GM12878 (cell line): ENCODE measurements around the gene EBI3. TPM values are rescaled to one million over a fixed set of nuclear protein-coding genes. Genes with fewer than 3 reads are reported as not detected.
A peak's percentile ranks its signal among the peaks of the same experiment; 100 is the strongest.

Experiments
- ATAC-seq: fragments of 200-7000 bp; cut with Tn5 transposase; 3 replicates; pipeline ENCODE4 v1.9.1; 2020; ENCODE audit warnings: mild to moderate bottlenecking, moderate library complexity
- BruUV-seq: library from RNA; stranded (reverse); fragments of 400-500 nt; replicated peaks from 2 replicates; lab custom pipeline; 2021; lab: Mats Ljungman, UMichigan
- CTCF ChIA-PET: fragments of 300-600 bp; sonication (Branson Sonifier 250); formaldehyde crosslinking; extraction: SDS; loops from one replicate; lab custom pipeline; 2021; ENCODE audit warnings: inconsistent platforms; lab: Yijun Ruan, JAX
- POLR2A ChIA-PET: fragments of 350-600 bp; formaldehyde crosslinking; extraction: SDS; loops from one replicate; lab custom pipeline; 2021; ENCODE audit warnings: inconsistent platforms; lab: Charles Lee
- RAD21 ChIA-PET: fragments of 300-600 bp; sonication (Branson Sonifier 250); formaldehyde crosslinking; loops from one replicate; lab custom pipeline; 2023; ENCODE audit warnings: antibody characterized with exemption; ENCODE audit not compliant: unreplicated experiment; lab: Charles Lee
- SMC1A ChIA-PET: fragments of 300-600 bp; sonication (Branson Sonifier 250); formaldehyde crosslinking; loops from one replicate; lab custom pipeline; 2023; ENCODE audit not compliant: unreplicated experiment, uncharacterized antibody; lab: Charles Lee
- DNase-seq: peaks from one replicate; pipeline ENCODE4 v3.0.0-alpha.2; 2011; ENCODE audit warnings: low read depth, low spot score
- FAIRE-seq: peaks from 3 replicates; lab custom pipeline; 2011; peaks lifted over from hg19 to GRCh38; lab: Jason Lieb, UNC
- H2AFZ ChIP-seq: 2 replicates; pipeline ENCODE4 v1.6.0; 2011; ENCODE audit warnings: low read depth, low read length, control low read depth; ENCODE audit not compliant: control insufficient read depth
- H3K27ac ChIP-seq: 2 replicates; pipeline ENCODE4 v1.5.1; 2011; ENCODE audit warnings: control low read depth; ENCODE audit not compliant: control insufficient read depth, insufficient read depth
- H3K27me3 ChIP-seq, 2 experiments: replicated peaks in 1 of 2; 2 replicates each; pipeline versions ENCODE4 v1.6.0 to v1.6.1; 2011; ENCODE audit warnings: low read length in 1 of 2; ENCODE audit not compliant: control insufficient read depth in 2 of 2, insufficient read depth in 2 of 2
- H3K36me3 ChIP-seq, 2 experiments: 2 replicates each; pipeline ENCODE4 v1.5.1; 2011; ENCODE audit warnings: low read length in 1 of 2; ENCODE audit not compliant: control insufficient read depth in 2 of 2, insufficient read depth in 2 of 2
- H3K4me1 ChIP-seq: 2 replicates; pipeline ENCODE4 v1.6.1; 2011; ENCODE audit warnings: mild to moderate bottlenecking, low read length, moderate library complexity, mixed read lengths; ENCODE audit not compliant: control insufficient read depth, insufficient read depth
- H3K4me2 ChIP-seq: 2 replicates; pipeline ENCODE4 v1.6.0; 2011; ENCODE audit warnings: control low read depth; ENCODE audit not compliant: control insufficient read depth, insufficient read depth
- H3K4me3 ChIP-seq: fragments of 200-600 bp; sonication (generic); 2 replicates; pipeline ENCODE4 v1.5.1; 2016
- H3K79me2 ChIP-seq: 2 replicates; pipeline ENCODE4 v1.6.0; 2011; ENCODE audit warnings: low read length; ENCODE audit not compliant: control insufficient read depth, insufficient read depth
- H3K9ac ChIP-seq: 2 replicates; pipeline ENCODE4 v1.8.0; 2011; ENCODE audit warnings: low read length, control low read depth, mixed read lengths; ENCODE audit not compliant: control insufficient read depth, insufficient read depth
- H3K9me3 ChIP-seq: replicated peaks from 3 replicates; pipeline ENCODE4 v1.5.1; 2011; ENCODE audit warnings: mild to moderate bottlenecking, low read length; ENCODE audit not compliant: control insufficient read depth, insufficient read depth
- H4K20me1 ChIP-seq: 2 replicates; pipeline ENCODE4 v1.6.0; 2011; ENCODE audit not compliant: control insufficient read depth, insufficient read depth
- ATF7 ChIP-seq: fragments of 450-650 bp; IDR thresholded peaks from 2 replicates; pipeline ENCODE4 v1.6.1; 2016; ENCODE audit warnings: low read depth, mild to moderate bottlenecking
- BCL11A ChIP-seq: IDR thresholded peaks from 2 replicates; pipeline ENCODE4 v1.6.1; 2011; ENCODE audit warnings: low read depth, low read length
- CBX3 ChIP-seq: fragments of 200-600 bp; sonication (generic); IDR thresholded peaks from 2 replicates; pipeline ENCODE4 v1.6.1; 2016; ENCODE audit warnings: low read depth, borderline replicate concordance
- CREB1 ChIP-seq: IDR thresholded peaks from 2 replicates; pipeline ENCODE4 v1.6.1; 2012; ENCODE audit warnings: low read depth, mild to moderate bottlenecking, inconsistent platforms
- CTCF ChIP-seq, 3 experiments: IDR thresholded peaks in 2 of 3; conservative IDR thresholded peaks in 1 of 3; 2 replicates each; pipeline ENCODE4 v1.5.1; 2011; ENCODE audit warnings: low read depth in 3 of 3, low read length in 3 of 3, mild to moderate bottlenecking in 3 of 3, control low read depth in 2 of 3, moderate library complexity in 2 of 3, inconsistent platforms in 1 of 3, mixed read lengths in 1 of 3; ENCODE audit not compliant: control insufficient read depth in 2 of 3, insufficient read depth in 1 of 3; ENCODE audit errors: extremely low read depth in 1 of 3
- EGR1 ChIP-seq, 2 experiments: IDR thresholded peaks; 1 replicate in 1 of 2; 2 replicates in 1 of 2; pipeline ENCODE4 v1.6.1; 2011 to 2012; ENCODE audit warnings: low read depth in 2 of 2, low read length in 2 of 2, borderline replicate concordance in 1 of 2, mild to moderate bottlenecking in 1 of 2, moderate library complexity in 1 of 2
- EP300 ChIP-seq, 2 experiments: fragments of 150-350 bp in 1 of 2; IDR thresholded peaks; 2 replicates each; pipeline ENCODE4 v1.6.1; 2011 to 2012; ENCODE audit warnings: low read depth in 2 of 2, low read length in 2 of 2, borderline replicate concordance in 1 of 2, improper control_type of control experiment in 1 of 2, inconsistent platforms in 1 of 2; ENCODE audit not compliant: control insufficient read depth in 1 of 2
- GABPA ChIP-seq: IDR thresholded peaks from 2 replicates; pipeline ENCODE4 v1.6.1; 2014; ENCODE audit warnings: antibody characterized with exemption, low read depth, mild to moderate bottlenecking, inconsistent platforms
- HDGF ChIP-seq: fragments of 450-650 bp; IDR thresholded peaks from 2 replicates; pipeline ENCODE4 v1.6.1; 2016; ENCODE audit warnings: antibody characterized with exemption
- IKZF1 ChIP-seq: fragments of 450-650 bp; conservative IDR thresholded peaks from 2 replicates; pipeline ENCODE4 v1.6.1; 2017; ENCODE audit warnings: antibody characterized with exemption, mild to moderate bottlenecking
- IRF4 ChIP-seq: IDR thresholded peaks from 2 replicates; pipeline ENCODE4 v1.6.1; 2011; ENCODE audit warnings: low read depth, low read length
- KDM1A ChIP-seq: fragments of 200-600 bp; sonication (generic); IDR thresholded peaks from 2 replicates; pipeline ENCODE4 v1.6.1; 2016; ENCODE audit warnings: borderline replicate concordance
- MTA2 ChIP-seq: fragments of 450-650 bp; IDR thresholded peaks from 2 replicates; pipeline ENCODE4 v1.6.1; 2016; ENCODE audit warnings: low read depth, mild to moderate bottlenecking, moderate library complexity
- NR2F1 ChIP-seq: fragments of 450-650 bp; conservative IDR thresholded peaks from 2 replicates; pipeline ENCODE4 v1.6.1; 2017; ENCODE audit warnings: mild to moderate bottlenecking
- RCOR1 ChIP-seq: conservative IDR thresholded peaks from 2 replicates; pipeline ENCODE4 v1.6.1; 2012; ENCODE audit warnings: low read depth, low read length, improper control_type of control experiment
- SKIL ChIP-seq: fragments of 450-650 bp; IDR thresholded peaks from 2 replicates; pipeline ENCODE4 v1.6.1; 2017; ENCODE audit warnings: mild to moderate bottlenecking, low read depth, inconsistent platforms; ENCODE audit not compliant: poor library complexity, severe bottlenecking
- SMAD5 ChIP-seq: IDR thresholded peaks from 2 replicates; pipeline ENCODE4 v1.6.1; 2016; ENCODE audit warnings: antibody characterized with exemption, low read depth
- SPI1 ChIP-seq: IDR thresholded peaks from 2 replicates; pipeline ENCODE4 v1.6.1; 2011; ENCODE audit warnings: low read depth, mild to moderate bottlenecking, low read length, moderate library complexity, borderline replicate concordance; ENCODE audit not compliant: insufficient read depth
- TCF7 ChIP-seq: IDR thresholded peaks from 2 replicates; pipeline ENCODE4 v1.6.1; 2014; ENCODE audit warnings: antibody characterized with exemption, borderline replicate concordance
- ZNF217 ChIP-seq: fragments of 450-650 bp; IDR thresholded peaks from 2 replicates; pipeline ENCODE4 v1.6.1; 2017; ENCODE audit warnings: antibody characterized with exemption, mild to moderate bottlenecking
- WGBS: methylation state at CpG from one replicate; pipeline ENCODE4 v1.1.6; 2016; ENCODE audit warnings: low lambda C conversion rate; ENCODE audit not compliant: insufficient replicate concordance, insufficient coverage; ENCODE audit errors: missing lambda C conversion rate; 5-methylcytosine and 5-hydroxymethylcytosine counted together
- in situ Hi-C: fragments of 300-500 bp; cut with MboI; formaldehyde crosslinking; loops from 9 replicates; pipeline ENCODE4 v1.14.3; 2018; ENCODE audit warnings: mixed read lengths
- intact Hi-C: fragments of 100-400 bp; cut with micrococcal nuclease; formaldehyde crosslinking; loops from one replicate; pipeline ENCODE4 v1.14.2; 2022; ENCODE audit not compliant: unreplicated experiment
- polyA plus RNA-seq, 11 experiments: library from polyadenylated mRNA; depleted of rRNA in 4 of 11; unstranded in 6 of 11; stranded (reverse) in 5 of 11; fragments of >200 nt; fragmentation: Nextera tagmentation in 4 of 11; fragmentation: Illumina TruSeq in 1 of 11; extraction: Ambion mirVana in 4 of 11; extraction: Trizol in 1 of 11; gene quantifications; 1 replicate in 1 of 11; 2 replicates in 10 of 11; pipeline versions ENCODE4 v1.2.1 to v1.2.3, GENCODE V29; 2011 to 2016; ENCODE audit warnings: inconsistent platforms in 2 of 11, missing spikeins in 2 of 11, low read depth in 1 of 11
- total RNA-seq, 4 experiments: library from RNA; depleted of rRNA in 3 of 4; stranded (reverse); fragments of >200 nt in 3 of 4; fragmentation: Illumina TruSeq in 1 of 4; extraction: Trizol in 1 of 4; gene quantifications; 2 replicates each; pipeline versions ENCODE4 v1.2.1 to v1.2.3, GENCODE V29; 2013 to 2021

The EBI3 gene
- total and polyA plus RNA-seq, 10 of the 15 experiments (the other 5 are each of a cell fraction or from before 2014, with no cell fraction given), result 22.0 to 288 (median 186) TPM

GRCh38 chr19:4186087-4186993 lies 43.0 kb upstream of the EBI3 start:
- H2AFZ ChIP-seq, result no peak overlapping the region
- peak; percentile 78 for ATAC-seq
- 0 out of 2 replicates have a peak, but pooled peaks cover 2% of the 10 kb centered on the region for H4K20me1 ChIP-seq
- H3K4me1 ChIP-seq, result peaks cover 4% of the 10 kb centered on the region; the same call in 1 of the 2 replicates
- SMC1A ChIA-PET, result interaction anchor here (1.1 to 1.5 kb wide), 3 partner anchors 67 to 201 kb away, joined by 3 to 7 read pairs (median 3); partner anchors contain the start of gene EEF2
- H3K9ac ChIP-seq, result no peak overlapping the region
- 10% methylated on average over 22 of the region's 22 CpGs for whole genome bisulfite sequencing
- intact Hi-C loops, result loop anchor here (2.0 to 10.0 kb wide), 2 partner anchors 122 to 200 kb away; partner anchors contain the start of gene ZBTB7A
- in situ Hi-C loops, result no loop called here
- H3K27me3 ChIP-seq, result no peaks in the 10 kb centered on the region
- RAD21 ChIA-PET, result interaction anchor here (1.0 to 1.3 kb wide), 2 partner anchors 20 to 199 kb away, joined by 3 to 4 read pairs; no protein-coding TSS in a partner anchor
- POLR2A ChIA-PET, result interaction anchor here (1.5 kb wide), 1 partner anchor 46 kb away, joined by 7 read pairs; no protein-coding TSS in a partner anchor
- H3K79me2 ChIP-seq, result peaks cover 9% of the 10 kb centered on the region
- BruUV-seq, result no TSS peak
- no peak overlapping the region for H3K27ac ChIP-seq
- no peak overlapping the region for H3K4me3 ChIP-seq
- no peak overlapping the region for H3K4me2 ChIP-seq
- no peaks in the 10 kb centered on the region for H3K36me3 ChIP-seq
- no peaks in the 10 kb centered on the region for H3K9me3 ChIP-seq
- CTCF ChIA-PET, result interaction anchor here (0.6 to 4.7 kb wide), 9 partner anchors 15 to 645 kb away, joined by 3 to 32 read pairs (median 4); partner anchors contain the start of gene CREB3L3
- no peak for DNase-seq
- FAIRE-seq, result peak; percentile 77
- TF ChIP-seq SMAD5, result no peak
- peak; percentile 44; the same call in 1 of the 2 replicates for TF ChIP-seq HDGF
- TF ChIP-seq NR2F1, result no peak
- no peak for TF ChIP-seq RCOR1
- TF ChIP-seq GABPA, result no peak
- TF ChIP-seq EGR1 (IDR thresholded peaks at IDR 0.05; ENCODE audit: borderline replicate concordance in 1 of 2, low read depth in 2 of 2, low read length in 2 of 2), result no peak
- peak; percentile 29; the same call in 1 of the 2 replicates for TF ChIP-seq IKZF1
- TF ChIP-seq TCF7, result no peak
- peak; percentile 59; the same call in 1 of the 2 replicates for TF ChIP-seq ZNF217
- no peak for TF ChIP-seq EP300 (IDR thresholded peaks at IDR 0.05; ENCODE audit: borderline replicate concordance in 1 of 2, control insufficient read depth in 1 of 2, low read depth in 2 of 2, low read length in 2 of 2)
- TF ChIP-seq ATF7, result no peak
- TF ChIP-seq SPI1, result 0 out of 2 replicates have a peak, but pooled peaks have one; percentile 2
- no peak for TF ChIP-seq KDM1A
- TF ChIP-seq CTCF (IDR thresholded peaks at IDR 0.05 in 2 of 3, conservative IDR thresholded peaks at IDR 0.05 in 1 of 3; ENCODE audit: control insufficient read depth in 2 of 3, extremely low read depth in 1 of 3, insufficient read depth in 1 of 3, low read depth in 3 of 3, low read length in 3 of 3), result peak; percentile 76 to 95 (median 86)
- TF ChIP-seq MTA2, result no peak
- no peak for TF ChIP-seq CBX3
- TF ChIP-seq CREB1, result no peak
- TF ChIP-seq SKIL, result no peak
- TF ChIP-seq BCL11A, result no peak
- no peak for TF ChIP-seq IRF4
